HG03469 (cell line): Measurements from ENCODE around the gene VCL.
"Not testable (repeated sequence)": the region's sequence is repeated elsewhere in the genome, so short reads cannot be mapped to it uniquely, and the experiment has no call there.

Source experiments
- ATAC-seq: cut with Tn5 transposase; IDR thresholded peaks from one replicate; pipeline ENCODE4 v1.9.1; 2021; ENCODE audit warnings: mild to moderate bottlenecking, moderate library complexity, moderate number of reproducible peaks; ENCODE audit not compliant: unreplicated experiment

Gene VCL

GRCh38 chr10:74035303-74035702 lies 37.4 kb downstream of the VCL start:
- ATAC-seq: no peak

- no peak for ATAC-seq
Observed at GRCh38 chr10:74036474-74036873, 38.6 kb downstream of the VCL start.

- ATAC-seq: no peak
Observed at GRCh38 chr10:74039561-74040145, 41.7 kb downstream of the VCL start.

- no peak for ATAC-seq
Observed at GRCh38 chr10:74040200-74041126, 42.5 kb downstream of the VCL start.

- ATAC-seq: no peak
Observed at GRCh38 chr10:74044419-74044818, 46.5 kb downstream of the VCL start.

- ATAC-seq: no peak
Observed at GRCh38 chr10:74047304-74047703, 49.4 kb downstream of the VCL start.

- ATAC-seq: no peak
Observed at GRCh38 chr10:74047871-74048270, 50.0 kb downstream of the VCL start.

GRCh38 chr10:74048433-74048832 lies 50.5 kb downstream of the VCL start:
- no peak for ATAC-seq

GRCh38 chr10:74049955-74050354 lies 52.0 kb downstream of the VCL start:
- ATAC-seq: no peak

- no peak for ATAC-seq
Observed at GRCh38 chr10:74050653-74051052, 52.7 kb downstream of the VCL start.

GRCh38 chr10:74051736-74052342 lies 53.9 kb downstream of the VCL start:
- ATAC-seq: no peak

GRCh38 chr10:74052994-74053393 lies 55.1 kb downstream of the VCL start:
- ATAC-seq: no peak

- no peak for ATAC-seq
Observed at GRCh38 chr10:74055383-74056049, 57.6 kb downstream of the VCL start.

- peak; percentile 41 for ATAC-seq
Observed at GRCh38 chr10:74056050-74056818, 58.3 kb downstream of the VCL start.

GRCh38 chr10:74058071-74058470 lies 60.2 kb downstream of the VCL start:
- no peak for ATAC-seq

- ATAC-seq: no peak
Observed at GRCh38 chr10:74058658-74059057, 60.7 kb downstream of the VCL start.

GRCh38 chr10:74061104-74061503 lies 63.2 kb downstream of the VCL start:
- ATAC-seq: no peak

- not testable (repeated sequence) for ATAC-seq
Observed at GRCh38 chr10:74061978-74062377, 64.1 kb downstream of the VCL start.

GRCh38 chr10:74063256-74063655 lies 65.3 kb downstream of the VCL start:
- ATAC-seq: no peak
